SK-N-SH treated with all-trans-retinoic acid at 6 μM for 48 hours (cell line): ENCODE data around the gene SSX4.
"Not testable (repeated sequence)": the region's sequence is repeated elsewhere in the genome, so short reads cannot be mapped to it uniquely, and the experiment has no call there.

Experiments used
- ESRRG ChIP-seq: fragments of 250-450 bp; sonication (Bioruptor Pico); IDR thresholded peaks from 2 replicates; pipeline ENCODE4 v1.6.1; 2021; ENCODE audit warnings: mild to moderate bottlenecking
- ISL1 ChIP-seq: fragments of 250-450 bp; sonication (Bioruptor Pico); IDR thresholded peaks from 2 replicates; pipeline ENCODE4 v2.1.2; 2022; ENCODE audit warnings: mild to moderate bottlenecking, moderate library complexity
- OSR1 ChIP-seq: fragments of 250-450 bp; sonication (Bioruptor Pico); IDR thresholded peaks from 2 replicates; pipeline ENCODE4 v1.8.0; 2022; ENCODE audit warnings: moderate library complexity, mild to moderate bottlenecking, inconsistent platforms
- PPARA ChIP-seq: fragments of 250-450 bp; sonication (Bioruptor Pico); IDR thresholded peaks from 2 replicates; pipeline ENCODE4 v1.5.0; 2020; ENCODE audit warnings: mild to moderate bottlenecking, borderline replicate concordance
- RARB ChIP-seq: fragments of 250-450 bp; sonication (Bioruptor Pico); IDR thresholded peaks from 2 replicates; pipeline ENCODE4 v1.8.0; 2021; ENCODE audit warnings: mild to moderate bottlenecking, moderate library complexity
- ZC3H10 ChIP-seq: fragments of 250-450 bp; sonication (Bioruptor Pico); IDR thresholded peaks from 2 replicates; pipeline ENCODE4 v1.5.1; 2021; ENCODE audit warnings: mild to moderate bottlenecking, moderate library complexity
- ZFP3 ChIP-seq: fragments of 250-450 bp; sonication (Bioruptor Pico); IDR thresholded peaks from 2 replicates; pipeline ENCODE4 v1.5.0; 2020; ENCODE audit warnings: mild to moderate bottlenecking, moderate library complexity
- ZFP30 ChIP-seq: fragments of 450-650 bp; formaldehyde crosslinking; IDR thresholded peaks from 2 replicates; pipeline ENCODE4 v1.5.0; 2022; ENCODE audit warnings: mild to moderate bottlenecking, moderate library complexity
- ZNF565 ChIP-seq: fragments of 450-650 bp; formaldehyde crosslinking; conservative IDR thresholded peaks from 2 replicates; pipeline ENCODE4 v1.5.0; 2020; ENCODE audit warnings: low read depth, mild to moderate bottlenecking, moderate library complexity
- ZNF8 ChIP-seq: fragments of 450-650 bp; formaldehyde crosslinking; IDR thresholded peaks from 2 replicates; pipeline ENCODE4 v1.5.0; 2020; ENCODE audit warnings: mild to moderate bottlenecking, moderate library complexity
- TF ChIP-seq, protein P1 (sequence below): fragments of 250-450 bp; sonication (Bioruptor Pico); IDR thresholded peaks from 2 replicates; pipeline ENCODE4 v1.8.0; 2020; ENCODE audit warnings: mild to moderate bottlenecking, moderate library complexity, borderline replicate concordance
- TF ChIP-seq, protein P2 (sequence below): fragments of 250-450 bp; sonication (Bioruptor Pico); IDR thresholded peaks from 2 replicates; pipeline ENCODE4 v1.5.1; 2021; ENCODE audit warnings: mild to moderate bottlenecking, moderate library complexity
- TF ChIP-seq, protein P3 (sequence below): fragments of 250-450 bp; sonication (Bioruptor Pico); IDR thresholded peaks from 2 replicates; pipeline ENCODE4 v1.5.1; 2020; ENCODE audit warnings: low read depth, mild to moderate bottlenecking, moderate library complexity

DNA sequence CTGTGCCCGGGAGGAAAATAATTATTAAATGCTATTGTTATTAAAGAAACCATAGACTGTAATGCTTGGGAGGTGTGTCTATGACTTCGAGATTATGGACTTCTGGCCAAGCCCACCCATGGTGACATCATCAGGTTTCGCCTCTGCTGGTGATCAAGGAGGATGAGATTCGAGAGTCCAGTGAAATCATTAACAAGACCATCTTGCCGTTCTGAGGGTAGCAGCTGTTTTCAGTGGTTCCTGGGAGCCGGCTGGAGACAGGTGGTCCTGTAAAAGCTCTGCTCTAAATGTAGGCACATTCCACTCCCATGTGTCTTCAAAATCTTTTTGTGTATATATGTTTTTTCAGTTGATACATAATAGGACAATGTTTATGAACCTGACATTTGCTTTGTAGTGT is 24.1 kb upstream of the SSX4 start:
- not testable (repeated sequence) for TF ChIP-seq OSR1 (CRISPR knock-in tag); ISL1; ZNF565; ZFP30; ZFP3; PPARA (CRISPR knock-in tag); RARB (CRISPR knock-in tag); ESRRG; ZNF8 (CRISPR knock-in tag); ZC3H10 (CRISPR knock-in tag)
- TF ChIP-seq, protein P1, sequence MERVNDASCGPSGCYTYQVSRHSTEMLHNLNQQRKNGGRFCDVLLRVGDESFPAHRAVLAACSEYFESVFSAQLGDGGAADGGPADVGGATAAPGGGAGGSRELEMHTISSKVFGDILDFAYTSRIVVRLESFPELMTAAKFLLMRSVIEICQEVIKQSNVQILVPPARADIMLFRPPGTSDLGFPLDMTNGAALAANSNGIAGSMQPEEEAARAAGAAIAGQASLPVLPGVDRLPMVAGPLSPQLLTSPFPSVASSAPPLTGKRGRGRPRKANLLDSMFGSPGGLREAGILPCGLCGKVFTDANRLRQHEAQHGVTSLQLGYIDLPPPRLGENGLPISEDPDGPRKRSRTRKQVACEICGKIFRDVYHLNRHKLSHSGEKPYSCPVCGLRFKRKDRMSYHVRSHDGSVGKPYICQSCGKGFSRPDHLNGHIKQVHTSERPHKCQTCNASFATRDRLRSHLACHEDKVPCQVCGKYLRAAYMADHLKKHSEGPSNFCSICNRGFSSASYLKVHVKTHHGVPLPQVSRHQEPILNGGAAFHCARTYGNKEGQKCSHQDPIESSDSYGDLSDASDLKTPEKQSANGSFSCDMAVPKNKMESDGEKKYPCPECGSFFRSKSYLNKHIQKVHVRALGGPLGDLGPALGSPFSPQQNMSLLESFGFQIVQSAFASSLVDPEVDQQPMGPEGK (CRISPR knock-in tag) = not testable (repeated sequence)
- TF ChIP-seq, protein P2, sequence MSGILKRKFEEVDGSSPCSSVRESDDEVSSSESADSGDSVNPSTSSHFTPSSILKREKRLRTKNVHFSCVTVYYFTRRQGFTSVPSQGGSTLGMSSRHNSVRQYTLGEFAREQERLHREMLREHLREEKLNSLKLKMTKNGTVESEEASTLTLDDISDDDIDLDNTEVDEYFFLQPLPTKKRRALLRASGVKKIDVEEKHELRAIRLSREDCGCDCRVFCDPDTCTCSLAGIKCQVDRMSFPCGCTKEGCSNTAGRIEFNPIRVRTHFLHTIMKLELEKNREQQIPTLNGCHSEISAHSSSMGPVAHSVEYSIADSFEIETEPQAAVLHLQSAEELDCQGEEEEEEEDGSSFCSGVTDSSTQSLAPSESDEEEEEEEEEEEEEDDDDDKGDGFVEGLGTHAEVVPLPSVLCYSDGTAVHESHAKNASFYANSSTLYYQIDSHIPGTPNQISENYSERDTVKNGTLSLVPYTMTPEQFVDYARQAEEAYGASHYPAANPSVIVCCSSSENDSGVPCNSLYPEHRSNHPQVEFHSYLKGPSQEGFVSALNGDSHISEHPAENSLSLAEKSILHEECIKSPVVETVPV (CRISPR knock-in tag) = not testable (repeated sequence)
- TF ChIP-seq, protein P3, sequence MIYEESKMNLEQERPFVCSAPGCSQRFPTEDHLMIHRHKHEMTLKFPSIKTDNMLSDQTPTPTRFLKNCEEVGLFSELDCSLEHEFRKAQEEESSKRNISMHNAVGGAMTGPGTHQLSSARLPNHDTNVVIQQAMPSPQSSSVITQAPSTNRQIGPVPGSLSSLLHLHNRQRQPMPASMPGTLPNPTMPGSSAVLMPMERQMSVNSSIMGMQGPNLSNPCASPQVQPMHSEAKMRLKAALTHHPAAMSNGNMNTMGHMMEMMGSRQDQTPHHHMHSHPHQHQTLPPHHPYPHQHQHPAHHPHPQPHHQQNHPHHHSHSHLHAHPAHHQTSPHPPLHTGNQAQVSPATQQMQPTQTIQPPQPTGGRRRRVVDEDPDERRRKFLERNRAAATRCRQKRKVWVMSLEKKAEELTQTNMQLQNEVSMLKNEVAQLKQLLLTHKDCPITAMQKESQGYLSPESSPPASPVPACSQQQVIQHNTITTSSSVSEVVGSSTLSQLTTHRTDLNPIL (CRISPR knock-in tag) = not testable (repeated sequence)
